Measurements from ENCODE around the gene RHOB.

- TF ChIP-seq POLR2AphosphoS5 (IDR thresholded peaks at IDR 0.05) = no peak
- TF ChIP-seq, protein P1, sequence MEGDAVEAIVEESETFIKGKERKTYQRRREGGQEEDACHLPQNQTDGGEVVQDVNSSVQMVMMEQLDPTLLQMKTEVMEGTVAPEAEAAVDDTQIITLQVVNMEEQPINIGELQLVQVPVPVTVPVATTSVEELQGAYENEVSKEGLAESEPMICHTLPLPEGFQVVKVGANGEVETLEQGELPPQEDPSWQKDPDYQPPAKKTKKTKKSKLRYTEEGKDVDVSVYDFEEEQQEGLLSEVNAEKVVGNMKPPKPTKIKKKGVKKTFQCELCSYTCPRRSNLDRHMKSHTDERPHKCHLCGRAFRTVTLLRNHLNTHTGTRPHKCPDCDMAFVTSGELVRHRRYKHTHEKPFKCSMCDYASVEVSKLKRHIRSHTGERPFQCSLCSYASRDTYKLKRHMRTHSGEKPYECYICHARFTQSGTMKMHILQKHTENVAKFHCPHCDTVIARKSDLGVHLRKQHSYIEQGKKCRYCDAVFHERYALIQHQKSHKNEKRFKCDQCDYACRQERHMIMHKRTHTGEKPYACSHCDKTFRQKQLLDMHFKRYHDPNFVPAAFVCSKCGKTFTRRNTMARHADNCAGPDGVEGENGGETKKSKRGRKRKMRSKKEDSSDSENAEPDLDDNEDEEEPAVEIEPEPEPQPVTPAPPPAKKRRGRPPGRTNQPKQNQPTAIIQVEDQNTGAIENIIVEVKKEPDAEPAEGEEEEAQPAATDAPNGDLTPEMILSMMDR (IDR thresholded peaks at IDR 0.05; ENCODE audit: poor library complexity, severe bottlenecking) = no peak
- TF ChIP-seq EZH2 (IDR thresholded peaks at IDR 0.05; ENCODE audit: borderline replicate concordance, insufficient read depth, low read length, poor library complexity, severe bottlenecking) = no peak
- no peak for TF ChIP-seq EP300 (conservative IDR thresholded peaks at IDR 0.05; ENCODE audit: poor library complexity, severe bottlenecking)
- TF ChIP-seq RAD21 (conservative IDR thresholded peaks at IDR 0.05) = no peak
- no peak for TF ChIP-seq TAF1 (IDR thresholded peaks at IDR 0.05; ENCODE audit: low read depth)
- TF ChIP-seq SMC3 (conservative IDR thresholded peaks at IDR 0.05; ENCODE audit: poor library complexity) = no peak
Measured at GRCh38 chr2:20496942-20497341, 50.1 kb downstream of the RHOB start.
